ENCODE data around the gene WDR76. TPM values are rescaled to one million over a fixed set of nuclear protein-coding genes. Genes with fewer than 3 reads are reported as not detected.

Gene WDR76
- total RNA-seq, 1 donor from 2014 or later: 0.73 TPM

- Mint-ChIP-seq H3K4me3 (ENCODE audit: unreplicated experiment) (no peak overlapping the region), H3K27me3 (ENCODE audit: low read depth, unreplicated experiment) (no peaks in the 10 kb centered on the region), H3K9me3 (ENCODE audit: unreplicated experiment) (no peaks in the 10 kb centered on the region), H3K27ac (ENCODE audit: unreplicated experiment) (no peak overlapping the region), H3K4me1 (ENCODE audit: low read depth, unreplicated experiment) (no peaks in the 10 kb centered on the region), H3K36me3 (ENCODE audit: low read depth, unreplicated experiment) (no peaks in the 10 kb centered on the region)
- Histone ChIP-seq H3K79me2 (ENCODE audit: insufficient read depth, low read length) (no peaks in the 10 kb centered on the region), H3K27ac (ENCODE audit: low read depth, low read length) (no peak overlapping the region), H3K27me3 (ENCODE audit: insufficient read depth, low read length) (no peaks in the 10 kb centered on the region), H3K4me3 (ENCODE audit: insufficient read depth, low read depth, low read length) (no peak overlapping the region), H4K20me1 (ENCODE audit: insufficient read depth, low read length) (no peaks in the 10 kb centered on the region), H3K4me2 (ENCODE audit: low read length) (no peak overlapping the region), H3K9me3 (ENCODE audit: insufficient read depth, low read depth, low read length) (no peaks in the 10 kb centered on the region), H3K36me3 (ENCODE audit: insufficient read depth, low read length) (peaks cover 24% of the 10 kb centered on the region), H3K4me1 (ENCODE audit: insufficient read depth, low read length) (no peaks in the 10 kb centered on the region), H3K9ac (ENCODE audit: low read length) (no peak overlapping the region), H2AFZ (ENCODE audit: low read depth, low read length) (no peak overlapping the region)
- DNase-seq (ENCODE audit: low read depth): no peak
- no peak for TF ChIP-seq EZH2 (IDR thresholded peaks at IDR 0.05; ENCODE audit: insufficient read depth, low read length)
- no peak for TF ChIP-seq CTCF (IDR thresholded peaks at IDR 0.05; ENCODE audit: insufficient read depth, low read depth, low read length)
- no peak for FAIRE-seq
Measured at GRCh38 chr15:43868406-43868805, 41.6 kb downstream of the WDR76 start.

GRCh38 chr15:43871835-43872234 is 45.0 kb downstream of the WDR76 start:
- DNase-seq (ENCODE audit: low read depth) (no peak), FAIRE-seq (no peak)
- Histone ChIP-seq H3K79me2 (ENCODE audit: insufficient read depth, low read length) (no peaks in the 10 kb centered on the region), H3K4me2 (ENCODE audit: low read length) (no peak overlapping the region), H3K27me3 (ENCODE audit: insufficient read depth, low read length) (no peaks in the 10 kb centered on the region), H3K36me3 (ENCODE audit: insufficient read depth, low read length) (peaks cover 29% of the 10 kb centered on the region), H3K4me1 (ENCODE audit: insufficient read depth, low read length) (no peaks in the 10 kb centered on the region), H4K20me1 (ENCODE audit: insufficient read depth, low read length) (peaks cover 3% of the 10 kb centered on the region), H3K27ac (ENCODE audit: low read depth, low read length) (no peak overlapping the region), H3K4me3 (ENCODE audit: insufficient read depth, low read depth, low read length) (no peak overlapping the region), H2AFZ (ENCODE audit: low read depth, low read length) (no peak overlapping the region), H3K9me3 (ENCODE audit: insufficient read depth, low read depth, low read length) (no peaks in the 10 kb centered on the region), H3K9ac (ENCODE audit: low read length) (no peak overlapping the region)
- H3K9me3 Mint-ChIP-seq (ENCODE audit: unreplicated experiment): no peaks in the 10 kb centered on the region
- H3K4me3 Mint-ChIP-seq (ENCODE audit: unreplicated experiment): no peak overlapping the region
- no peaks in the 10 kb centered on the region for H3K27me3 Mint-ChIP-seq (ENCODE audit: low read depth, unreplicated experiment)
- H3K36me3 Mint-ChIP-seq (ENCODE audit: low read depth, unreplicated experiment): peaks cover 8% of the 10 kb centered on the region
- no peaks in the 10 kb centered on the region for H3K4me1 Mint-ChIP-seq (ENCODE audit: low read depth, unreplicated experiment)
- TF ChIP-seq CTCF (IDR thresholded peaks at IDR 0.05; ENCODE audit: insufficient read depth, low read depth, low read length) (no peak), EZH2 (IDR thresholded peaks at IDR 0.05; ENCODE audit: insufficient read depth, low read length) (no peak)
- no peak overlapping the region for H3K27ac Mint-ChIP-seq (ENCODE audit: unreplicated experiment)

GRCh38 chr15:43872416-43873020 is 45.7 kb downstream of the WDR76 start:
- H3K4me3 Mint-ChIP-seq (ENCODE audit: unreplicated experiment): no peak overlapping the region
- no peak overlapping the region for H3K27ac Mint-ChIP-seq (ENCODE audit: unreplicated experiment)
- peaks cover 36% of the 10 kb centered on the region for H3K36me3 ChIP-seq (ENCODE audit: insufficient read depth, low read length)
- H3K36me3 Mint-ChIP-seq (ENCODE audit: low read depth, unreplicated experiment): peaks cover 8% of the 10 kb centered on the region
- peak; percentile 79 for TF ChIP-seq CTCF (IDR thresholded peaks at IDR 0.05; ENCODE audit: insufficient read depth, low read depth, low read length)
- TF ChIP-seq EZH2 (IDR thresholded peaks at IDR 0.05; ENCODE audit: insufficient read depth, low read length): no peak
- no peaks in the 10 kb centered on the region for H3K4me1 Mint-ChIP-seq (ENCODE audit: low read depth, unreplicated experiment)
- no peaks in the 10 kb centered on the region for H3K27me3 Mint-ChIP-seq (ENCODE audit: low read depth, unreplicated experiment)
- H2AFZ ChIP-seq (ENCODE audit: low read depth, low read length): no peak overlapping the region
- peaks cover 3% of the 10 kb centered on the region for H4K20me1 ChIP-seq (ENCODE audit: insufficient read depth, low read length)
- H3K79me2 ChIP-seq (ENCODE audit: insufficient read depth, low read length): no peaks in the 10 kb centered on the region
- FAIRE-seq (peak; percentile 20), DNase-seq (ENCODE audit: low read depth) (peak; percentile 60)
- no peak overlapping the region for H3K9ac ChIP-seq (ENCODE audit: low read length)
- H3K27me3 ChIP-seq (ENCODE audit: insufficient read depth, low read length): no peaks in the 10 kb centered on the region
- no peak overlapping the region for H3K4me3 ChIP-seq (ENCODE audit: insufficient read depth, low read depth, low read length)
- H3K9me3 ChIP-seq (ENCODE audit: insufficient read depth, low read depth, low read length): no peaks in the 10 kb centered on the region
- H3K4me1 ChIP-seq (ENCODE audit: insufficient read depth, low read length): no peaks in the 10 kb centered on the region
- H3K27ac ChIP-seq (ENCODE audit: low read depth, low read length): no peak overlapping the region
- no peaks in the 10 kb centered on the region for H3K9me3 Mint-ChIP-seq (ENCODE audit: unreplicated experiment)
- no peak overlapping the region for H3K4me2 ChIP-seq (ENCODE audit: low read length)
